AG09319 (cell line): ENCODE results near the gene VAV2.

Source experiments
- DNase-seq: peaks from one replicate; pipeline ENCODE4 v3.0.0-alpha.2; 2010; ENCODE audit warnings: low read depth; ENCODE audit errors: extremely low read depth
- CTCF ChIP-seq: IDR thresholded peaks from 2 replicates; pipeline ENCODE4 v1.5.1; 2011; ENCODE audit warnings: low read depth, mild to moderate bottlenecking, inconsistent platforms, low read length, moderate library complexity

The VAV2 gene

GRCh38 chr9:133815781-133816180, 176.3 kb downstream of the VAV2 start:
- DNase-seq, result no peak
- no peak for TF ChIP-seq CTCF

- TF ChIP-seq CTCF, result no peak
- no peak for DNase-seq
These were observed 177.4 kb downstream of the VAV2 start for GRCh38 chr9:133814586-133815208.

- TF ChIP-seq CTCF, result no peak
- no peak for DNase-seq
These were observed 178.2 kb downstream of the VAV2 start for GRCh38 chr9:133813749-133814585.

GRCh38 chr9:133812941-133813748, 179.0 kb downstream of the VAV2 start:
- no peak for DNase-seq
- TF ChIP-seq CTCF, result no peak

- TF ChIP-seq CTCF, result no peak
- DNase-seq, result no peak
These were observed 179.9 kb downstream of the VAV2 start for GRCh38 chr9:133812077-133812868.

- no peak for DNase-seq
- no peak for TF ChIP-seq CTCF
These were observed 180.7 kb downstream of the VAV2 start for GRCh38 chr9:133811471-133811870.
